K562 (cell line): ENCODE results near the gene XRCC5. TPM values are rescaled to one million over a fixed set of nuclear protein-coding genes. Genes with fewer than 3 reads are reported as not detected.

ENCODE experiments used
- ATAC-seq: fragments of 200-7000 bp; cut with Tn5 transposase; 3 replicates; pipeline ENCODE4 v1.9.1; 2020; ENCODE audit warnings: moderate library complexity
- BruUV-seq: library from RNA; stranded (reverse); fragments of 400-500 nt; replicated peaks from 2 replicates; lab custom pipeline; 2021; lab: Mats Ljungman, UMichigan
- CTCF ChIA-PET: fragments of 300-600 bp; formaldehyde crosslinking; extraction: SDS; loops from one replicate; lab custom pipeline; 2021; ENCODE audit warnings: low intra/inter-chr PET ratio; lab: Yijun Ruan, JAX
- POLR2A ChIA-PET: fragments of 300-600, 350-650 bp; sonication (Branson Sonifier 250); formaldehyde crosslinking; extraction: SDS; loops from one replicate; lab custom pipeline; 2021; ENCODE audit warnings: antibody characterized with exemption, inconsistent platforms; lab: Yijun Ruan, JAX
- DNase-seq, 4 experiments: peaks; one replicate each; pipeline versions ENCODE4 v3.0.0 to v3.0.0-alpha.2; 2011 to 2018; ENCODE audit warnings: low spot score in 3 of 4, mixed read lengths in 3 of 4; ENCODE audit errors: extremely low read depth in 1 of 4
- FAIRE-seq: peaks from 2 replicates; lab custom pipeline; 2011; peaks lifted over from hg19 to GRCh38; lab: Jason Lieb, UNC
- H2AFZ ChIP-seq: 2 replicates; pipeline ENCODE4 v1.6.0; 2011; ENCODE audit warnings: low read depth, low read length, control low read depth, inconsistent platforms
- H3K27ac ChIP-seq: fragments of 200-600 bp; 3 replicates; pipeline ENCODE4 v1.8.0; 2011; ENCODE audit warnings: low read depth, mild to moderate bottlenecking, control low read depth, inconsistent platforms, low read length, moderate library complexity, mixed read lengths; ENCODE audit errors: extremely low read depth
- H3K27me3 ChIP-seq, 2 experiments: fragments of 300-600 bp in 1 of 2; 2 replicates in 1 of 2; 3 replicates in 1 of 2; pipeline versions ENCODE4 v1.6.0 to v1.8.0; 2011; ENCODE audit warnings: inconsistent platforms in 2 of 2, low read length in 2 of 2, mild to moderate bottlenecking in 1 of 2, mixed read lengths in 1 of 2, moderate library complexity in 1 of 2; ENCODE audit not compliant: control insufficient read depth in 2 of 2, insufficient read depth in 2 of 2
- H3K36me3 ChIP-seq: fragments of 300-600 bp; 3 replicates; pipeline ENCODE4 v1.8.0; 2011; ENCODE audit warnings: mild to moderate bottlenecking, low read length, inconsistent platforms; ENCODE audit not compliant: control insufficient read depth, insufficient read depth
- H3K4me1 ChIP-seq, 2 experiments: fragments of 200-600 bp in 1 of 2; replicated peaks in 1 of 2; 2 replicates in 1 of 2; 3 replicates in 1 of 2; pipeline versions ENCODE4 v1.5.1 to v1.8.0; 2011; ENCODE audit warnings: inconsistent platforms in 2 of 2, low read length in 2 of 2, mild to moderate bottlenecking in 1 of 2, mixed read lengths in 1 of 2, moderate library complexity in 1 of 2; ENCODE audit not compliant: control insufficient read depth in 2 of 2, insufficient read depth in 2 of 2
- H3K4me2 ChIP-seq: 2 replicates; pipeline ENCODE4 v1.6.1; 2011; ENCODE audit warnings: low read length, control low read depth, inconsistent platforms, mixed read lengths; ENCODE audit not compliant: insufficient read depth
- H3K4me3 ChIP-seq: fragments of 200-600 bp; sonication (generic), shearing (Covaris generic); 2 replicates; pipeline ENCODE4 v1.5.1; 2016; ENCODE audit warnings: control low read depth, inconsistent platforms
- H3K79me2 ChIP-seq: fragments of 200-600 bp; 3 replicates; pipeline ENCODE4 v1.8.0; 2011; ENCODE audit warnings: low read length, inconsistent platforms; ENCODE audit not compliant: control insufficient read depth, insufficient read depth
- H3K9ac ChIP-seq, 2 experiments: 2 replicates each; pipeline versions ENCODE4 v1.6.0 to v1.6.1; 2011; ENCODE audit warnings: low read depth in 2 of 2, low read length in 2 of 2, control low read depth in 1 of 2, inconsistent platforms in 1 of 2, mild to moderate bottlenecking in 1 of 2, mixed read lengths in 1 of 2; ENCODE audit not compliant: insufficient read depth in 1 of 2
- H3K9me1 ChIP-seq: one replicate; pipeline ENCODE4 v1.6.0; 2011; ENCODE audit warnings: inconsistent platforms, mild to moderate bottlenecking, low read length, moderate library complexity; ENCODE audit not compliant: control insufficient read depth, insufficient read depth
- H3K9me3 ChIP-seq: replicated peaks from 2 replicates; pipeline ENCODE4 v1.5.1; 2011; ENCODE audit warnings: low read depth, low read length, inconsistent platforms; ENCODE audit not compliant: control insufficient read depth, insufficient read depth
- H4K20me1 ChIP-seq: replicated peaks from 2 replicates; pipeline ENCODE4 v1.6.1; 2011; ENCODE audit warnings: low read length, inconsistent platforms, mixed read lengths; ENCODE audit not compliant: control insufficient read depth, insufficient read depth
- ARID1B ChIP-seq: fragments of 450-650 bp; IDR thresholded peaks from 2 replicates; pipeline ENCODE4 v1.6.1; 2016; ENCODE audit warnings: antibody characterized with exemption, mild to moderate bottlenecking, inconsistent platforms
- KAT8 ChIP-seq: fragments of 450-650 bp; IDR thresholded peaks from 2 replicates; pipeline ENCODE4 v1.6.1; 2016; ENCODE audit warnings: low read depth, mild to moderate bottlenecking
- SRSF9 ChIP-seq: fragments of 200-400 bp; formaldehyde crosslinking; IDR thresholded peaks from 2 replicates; pipeline ENCODE4 v1.6.1; 2017; ENCODE audit warnings: low read depth, low read length, borderline replicate concordance
- TRIM25 ChIP-seq: fragments of 450-650 bp; IDR thresholded peaks from 2 replicates; pipeline ENCODE4 v1.7.0; 2016; ENCODE audit warnings: borderline replicate concordance
- WGBS: fragments of 100-300 bp; shearing (Covaris generic); methylation state at CpG from one replicate; pipeline ENCODE4 v1.1.6; 2016; ENCODE audit warnings: low coverage, mixed read lengths; ENCODE audit not compliant: insufficient coverage; ENCODE audit errors: missing lambda C conversion rate; 5-methylcytosine and 5-hydroxymethylcytosine counted together
- in situ Hi-C: fragments of 300-500 bp; cut with MboI; formaldehyde crosslinking; loops from 4 replicates; pipeline ENCODE4 v1.15.0; 2018; ENCODE audit warnings: inconsistent platforms, mixed read lengths
- intact Hi-C: fragments of 100-400 bp; cut with micrococcal nuclease; formaldehyde crosslinking; loops from 2 replicates; pipeline ENCODE4 v1.14.2; 2022
- polyA plus RNA-seq, 8 experiments: library from polyadenylated mRNA; depleted of rRNA in 4 of 8; stranded (reverse) in 5 of 8; unstranded in 3 of 8; fragments of >200 nt; fragmentation: Nextera tagmentation in 2 of 8; fragmentation: Illumina TruSeq in 1 of 8; extraction: Ambion mirVana in 2 of 8; extraction: Trizol in 1 of 8; gene quantifications; 2 replicates each; pipeline versions ENCODE4 v1.2.1 to v1.2.3, GENCODE V29; 2011 to 2014; ENCODE audit warnings: inconsistent platforms in 1 of 8, missing spikeins in 1 of 8
- total RNA-seq, 7 experiments: library from RNA; depleted of rRNA in 6 of 7; stranded (reverse); fragments of >200 nt in 6 of 7; fragmentation: Illumina TruSeq in 2 of 7; extraction: Trizol in 2 of 7; gene quantifications; 2 replicates each; pipeline versions ENCODE4 v1.2.1 to v1.2.3, GENCODE V29; 2011 to 2021; ENCODE audit warnings: low replicate concordance in 1 of 7

Gene XRCC5
- total and polyA plus RNA-seq, 9 of the 15 experiments (the other 6 are each of a cell fraction or from before 2014, with no cell fraction given), result 168 to 551 (median 297) TPM

DNA sequence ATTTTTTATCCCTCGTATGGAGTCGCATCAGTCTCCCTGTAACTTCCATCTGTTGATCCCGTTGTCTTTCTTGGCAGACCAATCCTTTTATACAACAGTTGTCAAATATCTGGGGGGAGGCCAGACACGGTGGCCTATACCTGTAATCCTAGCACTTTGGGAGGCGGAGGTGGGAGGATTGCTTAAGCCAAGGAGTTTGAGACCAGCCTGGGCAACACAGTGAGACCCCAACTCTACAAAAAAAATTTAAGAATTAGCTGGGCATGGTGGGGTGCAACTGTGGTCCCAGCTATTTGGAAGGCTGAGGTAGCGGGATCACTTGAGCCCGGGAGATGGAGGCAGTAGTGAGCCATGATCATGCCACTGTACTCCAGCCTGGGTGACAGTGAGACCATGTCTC is 2.0 kb downstream of the XRCC5 start:
- no peak for TF ChIP-seq ARID1B
- TF ChIP-seq TRIM25, result no peak
- TF ChIP-seq KAT8, result no peak
- TF ChIP-seq SRSF9, result no peak
- 89% methylated on average over 7 of the region's 7 CpGs for WGBS
- no peak overlapping the region; the same call in 1 of the 2 replicates for H3K4me3 ChIP-seq

More for the DNA sequence above, 2.0 kb downstream of the XRCC5 start:
- no peak for FAIRE-seq
- Histone ChIP-seq H3K4me2 (no peak overlapping the region), H3K9me3 (no peaks in the 10 kb centered on the region), H3K9ac (peak overlapping the region in 1 of 2 experiments; percentile 93; a peak in 1 of 4 replicates), H3K79me2 (peaks cover 57% of the 10 kb centered on the region), H4K20me1 (peaks cover 5% of the 10 kb centered on the region; the same call in 1 of the 2 replicates), H3K36me3 (peaks cover 54% of the 10 kb centered on the region), H3K27me3 (no peaks in the 10 kb centered on the region), H2AFZ (no peak overlapping the region), H3K4me1 (peaks cover 5 to 17% of the 10 kb centered on the region in 2 experiments; a peak in 4 of 5 replicates), H3K9me1 (no peaks in the 10 kb centered on the region), H3K27ac (no peak overlapping the region)
- ATAC-seq, result no peak
- POLR2A ChIA-PET, result no interaction called here
- no peak for DNase-seq
- intact Hi-C loops, result no loop called here
- no TSS peak for BruUV-seq
- in situ Hi-C loops, result no loop called here
- CTCF ChIA-PET, result no interaction called here
